Keratinocyte (primary cell): ENCODE results near the gene ZBTB45. TPM values are rescaled to one million over a fixed set of nuclear protein-coding genes. Genes with fewer than 3 reads are reported as not detected.

Source experiments
- DNase-seq: peaks from one replicate; pipeline ENCODE4 v3.0.0-alpha.2; 2011; ENCODE audit warnings: low read depth, missing footprints, low spot score
- FAIRE-seq: peaks from 2 replicates; lab custom pipeline; 2011; peaks lifted over from hg19 to GRCh38; lab: Jason Lieb, UNC
- H2AFZ ChIP-seq: 2 replicates; pipeline ENCODE4 v1.6.0; 2012; ENCODE audit warnings: low read length, control low read depth, inconsistent platforms; ENCODE audit not compliant: control insufficient read depth
- H3K27ac ChIP-seq: 2 replicates; pipeline ENCODE4 v1.5.1; 2011; ENCODE audit warnings: low read length; ENCODE audit not compliant: control insufficient read depth, insufficient read depth
- H3K27me3 ChIP-seq: 3 replicates; pipeline ENCODE4 v1.6.0; 2011; ENCODE audit warnings: low read length; ENCODE audit not compliant: control insufficient read depth, insufficient read depth; ENCODE audit errors: extremely low read depth
- H3K36me3 ChIP-seq, 2 experiments: 2 replicates in 1 of 2; 3 replicates in 1 of 2; pipeline ENCODE4 v1.5.1; 2011; ENCODE audit warnings: low read length in 2 of 2, mild to moderate bottlenecking in 1 of 2; ENCODE audit not compliant: control insufficient read depth in 2 of 2, insufficient read depth in 2 of 2; ENCODE audit errors: extremely low read depth in 1 of 2
- H3K4me1 ChIP-seq: 3 replicates; pipeline ENCODE4 v1.5.1; 2011; ENCODE audit warnings: low read length; ENCODE audit not compliant: control insufficient read depth, insufficient read depth; ENCODE audit errors: extremely low read depth
- H3K4me2 ChIP-seq: 3 replicates; pipeline ENCODE4 v1.6.0; 2011; ENCODE audit warnings: low read depth, low read length; ENCODE audit not compliant: control insufficient read depth, insufficient read depth; ENCODE audit errors: extremely low read depth
- H3K4me3 ChIP-seq, 3 experiments: fragments of 200-600 bp in 1 of 3; sonication (generic) in 1 of 3; 2 replicates in 2 of 3; 3 replicates in 1 of 3; pipeline ENCODE4 v1.5.1; 2011 to 2016; ENCODE audit warnings: low read length in 3 of 3, mild to moderate bottlenecking in 3 of 3, control low read depth in 2 of 3, inconsistent platforms in 1 of 3, low read depth in 1 of 3, mixed read lengths in 1 of 3, mixed run types in 1 of 3, moderate library complexity in 1 of 3; ENCODE audit not compliant: control insufficient read depth in 2 of 3, insufficient read depth in 2 of 3; ENCODE audit errors: extremely low read depth in 1 of 3
- H3K79me2 ChIP-seq: 2 replicates; pipeline ENCODE4 v1.6.0; 2012; ENCODE audit warnings: low read length; ENCODE audit not compliant: control insufficient read depth, insufficient read depth
- H3K9ac ChIP-seq: 3 replicates; pipeline ENCODE4 v1.6.0; 2011; ENCODE audit warnings: low read length; ENCODE audit not compliant: control insufficient read depth, insufficient read depth; ENCODE audit errors: extremely low read depth
- H3K9me1 ChIP-seq: 3 replicates; pipeline ENCODE4 v1.6.0; 2011; ENCODE audit warnings: low read length; ENCODE audit not compliant: control insufficient read depth, insufficient read depth; ENCODE audit errors: extremely low read depth
- H3K9me3 ChIP-seq: 2 replicates; pipeline ENCODE4 v1.5.1; 2012; ENCODE audit warnings: low read depth, low read length; ENCODE audit not compliant: control insufficient read depth
- H4K20me1 ChIP-seq: 3 replicates; pipeline ENCODE4 v1.6.0; 2011; ENCODE audit warnings: low read length; ENCODE audit not compliant: control insufficient read depth, insufficient read depth; ENCODE audit errors: extremely low read depth
- CTCF ChIP-seq, 3 experiments: IDR thresholded peaks in 1 of 3; conservative IDR thresholded peaks in 1 of 3; optimal IDR thresholded peaks in 1 of 3; 2 replicates in 2 of 3; 3 replicates in 1 of 3; pipeline versions ENCODE3 to v1.5.1; 2011; ENCODE audit warnings: low read length in 3 of 3, mild to moderate bottlenecking in 3 of 3, moderate library complexity in 2 of 3, control low read depth in 1 of 3, inconsistent platforms in 1 of 3; ENCODE audit not compliant: insufficient read depth in 2 of 3; ENCODE audit errors: extremely low read depth in 1 of 3
- EZH2 ChIP-seq: IDR thresholded peaks from one replicate; pipeline ENCODE4 v1.6.1; 2012; ENCODE audit warnings: inconsistent platforms, mild to moderate bottlenecking, low read length, moderate library complexity
- dilution Hi-C: fragments of 300-500 bp; cut with MboI; formaldehyde crosslinking; loops from one replicate; pipeline ENCODE4 v1.7.0; 2020; ENCODE audit warnings: low sequenced_read_pairs; ENCODE audit not compliant: extremely low pct_ligation_motif_present
- polyA plus RNA-seq, 5 experiments: library from polyadenylated mRNA; depleted of rRNA in 3 of 5; stranded (reverse) in 3 of 5; stranded (forward) in 1 of 5; unstranded in 1 of 5; fragments of >200 nt; gene quantifications; 1 replicate in 1 of 5; 2 replicates in 3 of 5; 3 replicates in 1 of 5; pipeline versions ENCODE4 v1.2.1 to v1.2.3, GENCODE V29; 2011 to 2012; ENCODE audit warnings: missing spikeins in 2 of 5, low read depth in 1 of 5, low replicate concordance in 1 of 5

The ZBTB45 gene
- polyA plus RNA-seq, 1 donor (not counting 4 experiments of a cell fraction or from before 2014, with no cell fraction given) = 3.1 TPM

DNA sequence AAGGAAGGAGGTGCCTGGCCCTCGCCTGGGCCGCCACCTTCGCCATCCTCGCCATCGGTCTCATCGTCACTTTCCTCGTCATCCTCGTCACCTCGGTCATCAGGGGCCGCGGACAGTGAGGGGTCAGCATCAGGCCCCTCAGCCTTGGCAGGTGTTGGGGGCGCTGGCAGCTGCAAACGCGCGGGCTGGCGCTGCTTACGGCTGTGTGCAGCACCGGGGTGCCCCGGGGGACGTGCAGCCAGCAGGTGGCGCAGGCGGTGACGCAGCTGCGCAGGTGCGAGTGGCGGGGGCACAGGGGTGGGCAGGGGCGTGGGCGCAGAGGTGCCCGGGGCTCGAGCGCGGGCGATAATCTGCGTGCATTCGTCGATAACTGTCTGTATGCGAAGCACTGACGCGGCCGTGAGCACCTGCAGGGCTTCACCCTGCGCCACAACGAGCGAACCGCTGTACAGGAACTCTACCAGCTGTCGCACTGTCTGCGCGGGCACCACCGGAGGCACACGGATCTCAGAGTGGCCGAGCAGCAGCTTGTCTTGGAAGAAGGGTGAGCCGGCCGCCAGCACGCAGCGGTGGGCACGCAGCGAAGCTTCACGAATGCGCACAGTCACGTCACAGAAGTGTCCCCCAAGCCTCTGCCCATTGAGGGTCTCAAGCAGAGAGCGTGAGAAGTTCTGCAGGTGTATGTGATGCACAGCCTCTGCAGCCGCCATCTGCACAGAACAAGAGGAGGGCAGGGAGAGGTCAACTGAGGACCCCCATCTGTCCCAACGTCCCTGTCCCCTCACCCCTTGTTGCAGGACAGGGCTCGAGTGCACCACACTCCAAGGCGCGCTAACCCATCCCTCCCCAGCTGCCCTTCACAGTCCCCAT is 2.4 kb downstream of the ZBTB45 start:
- FAIRE-seq = no peak
- H3K9me1 ChIP-seq = no peaks in the 10 kb centered on the region
- peaks cover 20% of the 10 kb centered on the region for H3K4me1 ChIP-seq
- H3K9me3 ChIP-seq = no peaks in the 10 kb centered on the region
- no peaks in the 10 kb centered on the region for H4K20me1 ChIP-seq
- peaks cover 47% of the 10 kb centered on the region for H3K79me2 ChIP-seq
- no peaks in the 10 kb centered on the region for H3K27me3 ChIP-seq
- no peak for DNase-seq
- dilution Hi-C loops = no loop called here
- no peak overlapping the region for H3K4me3 ChIP-seq
- H3K4me2 ChIP-seq = no peak overlapping the region
- no peak overlapping the region for H3K27ac ChIP-seq
- no peak overlapping the region for H3K9ac ChIP-seq
- no peak overlapping the region for H2AFZ ChIP-seq
- TF ChIP-seq EZH2 = no peak
- peak in 1 of 3 experiments; percentile 16 for TF ChIP-seq CTCF (optimal IDR thresholded peaks at IDR 0.05 in 1 of 3, IDR thresholded peaks at IDR 0.05 in 1 of 3, conservative IDR thresholded peaks at IDR 0.05 in 1 of 3; ENCODE audit: extremely low read depth in 1 of 3, insufficient read depth in 2 of 3, low read length in 3 of 3)
- peaks cover 5 to 12% of the 10 kb centered on the region in 2 experiments for H3K36me3 ChIP-seq

DNA sequence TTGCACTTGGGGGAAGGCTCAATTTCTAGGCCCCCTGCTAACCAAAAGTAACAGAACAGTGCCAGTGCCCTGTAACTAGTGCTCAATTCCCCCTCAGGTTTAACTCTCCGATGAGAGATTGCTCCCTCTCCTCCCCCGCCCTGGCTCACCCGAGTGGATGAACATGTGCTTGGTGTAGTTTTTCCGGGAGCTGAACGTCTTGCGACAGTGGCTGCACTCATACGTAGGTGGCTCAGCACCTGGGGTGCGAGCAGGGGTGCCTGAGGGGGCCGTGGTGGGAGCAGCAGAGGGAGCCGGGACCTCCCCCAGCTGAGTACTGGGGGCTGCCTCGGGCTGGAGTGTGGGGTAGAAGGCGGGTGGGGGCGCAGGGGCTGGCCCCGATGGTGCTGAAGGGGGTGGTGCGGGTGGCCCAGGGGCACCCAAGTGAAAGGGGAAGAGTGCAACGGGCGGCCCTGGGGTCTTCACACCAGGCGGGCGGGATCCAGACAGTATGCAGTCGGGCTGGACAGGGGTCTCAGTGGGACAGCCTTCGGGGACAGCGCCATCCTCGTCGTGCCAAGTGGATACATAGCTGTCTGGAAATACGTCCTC is 3.3 kb downstream of the ZBTB45 start:
- H3K9me1 ChIP-seq = no peaks in the 10 kb centered on the region
- no peak overlapping the region for H3K4me3 ChIP-seq
- H3K36me3 ChIP-seq = peaks cover 5 to 12% of the 10 kb centered on the region in 2 experiments
- no peak overlapping the region for H3K4me2 ChIP-seq
- no peak for DNase-seq
- no peak for FAIRE-seq
- H3K79me2 ChIP-seq = peaks cover 47% of the 10 kb centered on the region
- no peak overlapping the region for H3K9ac ChIP-seq
- peaks cover 20% of the 10 kb centered on the region for H3K4me1 ChIP-seq
- no peaks in the 10 kb centered on the region for H3K9me3 ChIP-seq
- no peaks in the 10 kb centered on the region for H3K27me3 ChIP-seq
- H3K27ac ChIP-seq = no peak overlapping the region
- dilution Hi-C loops = no loop called here
- TF ChIP-seq EZH2 (no peak), CTCF (optimal IDR thresholded peaks at IDR 0.05 in 1 of 3, IDR thresholded peaks at IDR 0.05 in 1 of 3, conservative IDR thresholded peaks at IDR 0.05 in 1 of 3; ENCODE audit: extremely low read depth in 1 of 3, insufficient read depth in 2 of 3, low read length in 3 of 3) (no peak)
- no peaks in the 10 kb centered on the region for H4K20me1 ChIP-seq
- H2AFZ ChIP-seq = no peak overlapping the region
